Activated CD8-positive, alpha-beta memory T cell treated with anti-CD3 and anti-CD28 coated beads, Interleukin-2, amount 50 U/mL, for 1 hour (primary cell): Measurements from ENCODE around the gene MRPS5.
"Not testable (repeated sequence)": the region's sequence is repeated elsewhere in the genome, so short reads cannot be mapped to it uniquely, and the experiment has no call there.

Experiments
- DNase-seq: peaks from one replicate; pipeline ENCODE4 v3.0.0-alpha.2; 2020; ENCODE audit errors: extremely low read depth

MRPS5 gene

GRCh38 chr2:95121407-95122196 is at the start of gene MRPS5:
Gene MRPS5, minus strand, starts transcription at chr2:95121808. Its CDS starts 17 bp downstream, at chr2:95121791.
- DNase-seq = peak; percentile 45

DNA sequence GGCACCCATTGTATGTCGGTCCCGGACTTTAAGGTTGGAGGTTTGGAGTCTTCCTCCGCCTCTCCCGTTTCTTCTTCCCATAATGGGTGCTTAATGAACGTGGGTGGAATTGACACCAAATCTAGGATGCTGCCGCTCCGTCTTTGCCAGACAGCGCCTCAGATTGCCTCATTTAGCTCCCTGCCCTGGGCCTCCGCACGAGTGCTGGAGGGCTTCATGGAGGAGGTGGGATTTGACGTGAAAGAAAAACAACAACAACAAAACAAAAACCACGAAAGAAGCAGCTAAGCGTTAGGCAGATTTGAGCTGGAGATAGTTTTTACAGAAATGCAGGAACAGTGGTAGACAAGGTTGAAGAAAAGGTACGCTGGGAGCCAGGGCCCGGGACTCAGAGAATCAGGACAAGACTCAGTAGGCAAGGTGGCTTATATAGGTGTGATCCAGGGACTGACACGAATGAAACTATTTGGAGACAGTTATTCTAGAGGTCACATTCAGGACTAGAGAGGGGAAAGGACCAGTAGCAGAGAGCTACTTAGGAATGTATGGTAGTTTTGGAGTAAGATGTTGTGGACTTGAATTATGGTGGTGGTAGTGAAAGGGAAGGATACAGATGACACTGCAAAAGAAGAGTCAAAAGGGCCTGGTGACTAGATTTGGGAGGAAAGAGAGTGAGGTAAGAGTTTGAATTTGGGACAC is 44.6 kb upstream of the MRPS5 start:
- DNase-seq = no peak

DNA sequence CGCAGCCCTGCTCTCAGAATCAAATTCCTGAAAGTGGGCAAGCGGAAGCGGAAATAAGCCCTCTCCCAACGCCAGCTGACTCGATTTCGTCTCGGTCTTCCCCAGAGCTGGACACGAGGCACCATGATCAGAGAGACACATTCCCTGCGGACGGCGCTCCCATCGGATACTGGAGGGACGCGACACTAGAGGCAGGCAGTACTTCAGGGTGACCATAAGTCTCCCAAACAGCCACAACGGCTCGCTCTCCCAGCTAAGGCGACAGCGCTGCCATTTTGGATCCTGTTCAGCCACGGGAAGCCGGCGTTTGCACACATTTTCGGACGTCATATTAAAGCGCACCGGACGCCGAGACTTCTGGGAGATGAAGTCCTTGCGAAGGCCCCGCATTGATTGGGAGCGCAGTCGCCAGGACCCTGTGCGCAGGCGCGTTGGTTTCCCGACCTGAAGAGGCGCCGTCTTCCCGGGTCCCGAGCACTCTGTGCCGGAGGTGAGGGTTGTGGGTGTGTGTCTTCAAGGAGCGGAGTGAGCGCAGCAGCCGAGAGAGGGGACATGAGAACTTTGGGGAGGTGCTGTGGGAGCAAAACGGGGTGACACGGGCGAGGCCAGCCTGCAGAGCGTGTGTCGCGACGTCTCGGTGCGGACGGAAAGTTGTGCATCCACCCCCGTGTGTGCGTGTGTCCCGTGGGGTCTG is 43.9 kb upstream of the MRPS5 start, which contains the start of gene ZNF2:
Gene ZNF2 (plus strand): TSS at position 439 of the 694 bp plus-strand sequence. CDS start 10,418 bp downstream, outside the sequence.
- peak; percentile 96 for DNase-seq

GRCh38 chr2:95165030-95165370 is 43.4 kb upstream of the MRPS5 start:
- DNase-seq = no peak

DNA sequence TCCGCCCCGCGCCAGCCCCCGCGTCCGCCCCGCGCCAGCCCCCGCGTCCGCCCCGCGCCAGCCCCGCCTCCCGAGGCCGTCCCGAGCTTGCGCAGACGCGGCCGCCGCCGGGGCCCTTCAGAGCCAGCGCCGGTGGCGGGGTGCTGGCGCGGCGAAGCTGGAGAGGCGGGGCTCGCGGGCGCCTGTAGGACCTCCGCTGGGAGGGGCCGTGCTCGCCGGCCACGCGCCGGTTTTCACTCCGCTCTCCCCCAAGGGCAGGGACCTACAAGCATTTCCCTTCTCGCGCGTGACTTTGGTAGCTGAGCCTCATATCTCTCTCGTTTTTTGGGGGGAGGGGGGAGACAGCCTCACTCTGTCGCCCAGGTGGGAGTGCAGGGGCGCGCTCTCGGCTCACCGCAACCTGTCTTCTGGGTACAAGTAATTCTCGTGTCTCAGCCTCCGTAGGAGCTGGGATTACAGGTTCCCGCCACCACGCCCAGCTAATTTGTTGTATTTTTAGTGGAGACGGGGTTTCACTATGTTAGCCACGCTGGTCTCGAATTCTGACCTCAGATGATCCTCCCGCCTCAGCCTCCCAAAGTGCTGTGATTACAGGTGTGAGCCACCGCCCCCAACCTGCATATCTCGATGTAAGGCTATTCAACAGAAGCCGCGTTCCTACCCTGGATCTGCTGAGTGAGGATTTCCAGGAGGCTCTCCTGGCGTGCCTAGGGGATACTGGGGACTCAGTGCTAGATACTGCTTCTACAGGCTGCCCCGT is 38.3 kb upstream of the MRPS5 start, which contains the start of gene ZNF514:
Gene ZNF514 (minus strand): TSS at position 159 of the 760 bp plus-strand sequence. CDS start 6,595 bp downstream, outside the sequence.
- DNase-seq = no peak

GRCh38 chr2:95158891-95159619 is 37.4 kb upstream of the MRPS5 start:
- no peak for DNase-seq

GRCh38 chr2:95158441-95158840 is 36.8 kb upstream of the MRPS5 start:
- no peak for DNase-seq

- no peak for DNase-seq
These were observed 27.9 kb upstream of the MRPS5 start for GRCh38 chr2:95149397-95149984.

GRCh38 chr2:95143838-95144237 is 22.2 kb upstream of the MRPS5 start:
- no peak for DNase-seq

DNA sequence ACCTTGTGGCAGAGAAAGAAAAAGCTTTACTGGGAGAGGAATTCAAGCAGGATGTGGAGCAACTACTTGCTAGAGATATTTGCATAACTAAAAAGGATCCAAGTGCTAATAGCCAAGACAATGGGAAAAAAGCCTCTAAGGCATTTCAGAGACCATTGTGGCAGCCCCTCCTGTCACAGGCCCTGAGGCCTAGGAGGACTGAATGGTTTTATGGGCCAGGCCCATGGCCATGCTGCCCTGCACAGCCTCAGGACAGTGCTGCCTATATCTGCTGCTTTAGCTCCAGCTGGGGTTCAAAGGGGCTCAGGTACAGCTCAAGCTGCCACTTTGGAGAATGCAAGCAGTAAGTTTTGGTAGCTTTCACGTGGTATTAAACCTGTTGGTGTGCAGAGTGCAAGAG is 17.1 kb upstream of the MRPS5 start:
- no peak for DNase-seq

- DNase-seq = no peak
These were observed 566 bp upstream of the MRPS5 start for GRCh38 chr2:95122197-95122551.

DNA sequence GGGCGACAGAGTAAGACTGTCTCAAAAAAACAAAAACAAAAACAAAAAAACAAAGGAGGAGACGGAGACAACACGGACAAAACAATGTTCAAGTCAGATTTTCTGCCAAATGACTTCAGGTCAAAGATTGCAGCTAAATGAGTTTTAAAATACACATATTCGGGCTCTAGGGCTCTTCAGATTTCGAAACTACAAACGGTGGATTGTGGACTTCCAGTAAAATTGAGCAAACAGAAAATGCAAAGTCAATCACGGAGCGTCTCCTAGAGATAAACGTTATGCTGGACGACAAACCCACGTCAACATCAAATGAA is 558 bp downstream of the MRPS5 start:
- DNase-seq = no peak

- peak; percentile 40 for DNase-seq
These were observed 6.2 kb downstream of the MRPS5 start for GRCh38 chr2:95115418-95115817.

- DNase-seq = no peak
These were observed 8.1 kb downstream of the MRPS5 start for GRCh38 chr2:95113464-95113863.

- no peak for DNase-seq
These were observed 11.2 kb downstream of the MRPS5 start for GRCh38 chr2:95110395-95110794.

DNA sequence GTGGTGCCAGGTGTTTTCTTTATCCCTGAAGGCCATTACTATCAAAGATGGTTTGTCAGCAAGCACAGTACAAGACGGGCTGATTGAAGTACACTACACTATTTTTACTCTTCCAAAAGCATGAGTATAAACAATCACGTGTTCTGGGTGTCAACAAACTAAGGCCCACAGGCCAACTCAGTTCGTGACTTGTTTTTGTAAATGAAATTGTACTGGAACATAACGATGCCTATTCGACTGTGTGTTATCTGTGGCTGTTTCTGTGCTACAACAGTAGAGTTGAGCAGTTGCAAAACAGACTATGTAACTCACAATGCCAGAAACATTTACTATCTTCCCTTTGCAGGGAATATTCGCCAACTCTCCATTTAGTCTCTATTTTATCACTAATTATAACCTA is 12.3 kb downstream of the MRPS5 start:
- no peak for DNase-seq

DNA sequence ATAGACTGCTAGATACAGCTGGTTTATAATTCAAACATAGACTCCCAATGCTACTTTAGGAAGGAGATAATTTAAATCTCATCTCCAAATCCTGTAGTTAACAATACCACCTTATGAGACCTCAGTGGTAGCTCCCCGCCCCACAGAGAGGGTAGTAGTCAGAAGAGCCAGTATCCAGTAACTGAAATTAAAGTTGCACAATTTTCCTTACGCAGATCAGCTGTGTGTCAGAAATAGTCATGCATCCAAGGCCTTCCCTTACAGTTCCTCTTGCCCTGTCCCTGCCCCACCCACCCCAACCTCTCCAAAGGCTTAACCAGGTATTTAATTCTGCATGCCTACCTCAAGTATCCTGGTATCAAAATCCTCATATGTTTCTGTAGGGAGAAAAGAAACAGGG is 15.5 kb downstream of the MRPS5 start:
- no peak for DNase-seq

- DNase-seq = no peak
These were observed 17.0 kb downstream of the MRPS5 start for GRCh38 chr2:95104606-95105005.

- DNase-seq = no peak
These were observed 21.7 kb downstream of the MRPS5 start for GRCh38 chr2:95099910-95100309.

- not testable (repeated sequence) for DNase-seq
These were observed 23.3 kb downstream of the MRPS5 start for GRCh38 chr2:95098273-95098672.
